K562 (cell line): Measurements from ENCODE around the gene GBF1. TPM values are rescaled to one million over a fixed set of nuclear protein-coding genes. Genes with fewer than 3 reads are reported as not detected.

Source experiments
- ARHGAP35 ChIP-seq: fragments of 450-650 bp; IDR thresholded peaks from 2 replicates; pipeline ENCODE4 v1.6.1; 2018; ENCODE audit not compliant: partially characterized antibody
- MCM5 ChIP-seq: fragments of 450-650 bp; IDR thresholded peaks from 2 replicates; pipeline ENCODE4 v1.6.1; 2016; ENCODE audit warnings: low read depth
- NONO ChIP-seq, 2 experiments: fragments of 200-400 bp in 1 of 2; fragments of 450-650 bp in 1 of 2; formaldehyde crosslinking in 1 of 2; IDR thresholded peaks; 2 replicates each; pipeline ENCODE4 v1.6.1; 2017; ENCODE audit warnings: low read depth in 2 of 2, mild to moderate bottlenecking in 2 of 2, moderate library complexity in 2 of 2, low read length in 1 of 2
- SP1 ChIP-seq: sonication (generic); formaldehyde crosslinking; IDR thresholded peaks from 2 replicates; pipeline ENCODE4 v1.8.1; 2022; ENCODE audit warnings: mild to moderate bottlenecking, missing genetic modification reagents
- TBP ChIP-seq: optimal IDR thresholded peaks from 2 replicates; pipeline ENCODE3; 2011; ENCODE audit warnings: low read depth, low read length, improper control_type of control experiment
- ZC3H11A ChIP-seq: IDR thresholded peaks from 2 replicates; pipeline ENCODE4 v1.6.1; 2012; ENCODE audit warnings: low read depth, low read length, improper control_type of control experiment
- ZKSCAN1 ChIP-seq: fragments of 150-350 bp; IDR thresholded peaks from 2 replicates; pipeline ENCODE4 v1.6.1; 2016; ENCODE audit warnings: low read depth, low read length
- polyA plus RNA-seq, 8 experiments: library from polyadenylated mRNA; depleted of rRNA in 4 of 8; stranded (reverse) in 5 of 8; unstranded in 3 of 8; fragments of >200 nt; fragmentation: Nextera tagmentation in 2 of 8; fragmentation: Illumina TruSeq in 1 of 8; extraction: Ambion mirVana in 2 of 8; extraction: Trizol in 1 of 8; gene quantifications; 2 replicates each; pipeline versions ENCODE4 v1.2.1 to v1.2.3, GENCODE V29; 2011 to 2014; ENCODE audit warnings: inconsistent platforms in 1 of 8, missing spikeins in 1 of 8
- total RNA-seq, 7 experiments: library from RNA; depleted of rRNA in 6 of 7; stranded (reverse); fragments of >200 nt in 6 of 7; fragmentation: Illumina TruSeq in 2 of 7; extraction: Trizol in 2 of 7; gene quantifications; 2 replicates each; pipeline versions ENCODE4 v1.2.1 to v1.2.3, GENCODE V29; 2011 to 2021; ENCODE audit warnings: low replicate concordance in 1 of 7
- TF ChIP-seq, protein P1 (sequence below): fragments of 450-650 bp; IDR thresholded peaks from 2 replicates; pipeline ENCODE4 v1.6.1; 2016; ENCODE audit warnings: low read depth
- TF ChIP-seq, protein P2 (sequence below), 2 experiments: fragments of 450-650 bp in 1 of 2; IDR thresholded peaks; 2 replicates each; pipeline ENCODE4 v1.6.1; 2011 to 2017; ENCODE audit warnings: low read depth in 2 of 2, antibody characterized with exemption in 1 of 2, borderline replicate concordance in 1 of 2, low read length in 1 of 2, mild to moderate bottlenecking in 1 of 2, mixed read lengths in 1 of 2; ENCODE audit not compliant: control insufficient read depth in 1 of 2
- TF ChIP-seq, protein P3 (sequence below): fragments of 250-450 bp; sonication (Bioruptor Pico); IDR thresholded peaks from 2 replicates; pipeline ENCODE4 v1.5.0; 2020; ENCODE audit warnings: mild to moderate bottlenecking, borderline replicate concordance

GBF1 gene
- total and polyA plus RNA-seq, 9 of the 15 experiments (the other 6 are each of a cell fraction or from before 2014, with no cell fraction given): 0.69 to 28.0 (median 10.3) TPM

DNA sequence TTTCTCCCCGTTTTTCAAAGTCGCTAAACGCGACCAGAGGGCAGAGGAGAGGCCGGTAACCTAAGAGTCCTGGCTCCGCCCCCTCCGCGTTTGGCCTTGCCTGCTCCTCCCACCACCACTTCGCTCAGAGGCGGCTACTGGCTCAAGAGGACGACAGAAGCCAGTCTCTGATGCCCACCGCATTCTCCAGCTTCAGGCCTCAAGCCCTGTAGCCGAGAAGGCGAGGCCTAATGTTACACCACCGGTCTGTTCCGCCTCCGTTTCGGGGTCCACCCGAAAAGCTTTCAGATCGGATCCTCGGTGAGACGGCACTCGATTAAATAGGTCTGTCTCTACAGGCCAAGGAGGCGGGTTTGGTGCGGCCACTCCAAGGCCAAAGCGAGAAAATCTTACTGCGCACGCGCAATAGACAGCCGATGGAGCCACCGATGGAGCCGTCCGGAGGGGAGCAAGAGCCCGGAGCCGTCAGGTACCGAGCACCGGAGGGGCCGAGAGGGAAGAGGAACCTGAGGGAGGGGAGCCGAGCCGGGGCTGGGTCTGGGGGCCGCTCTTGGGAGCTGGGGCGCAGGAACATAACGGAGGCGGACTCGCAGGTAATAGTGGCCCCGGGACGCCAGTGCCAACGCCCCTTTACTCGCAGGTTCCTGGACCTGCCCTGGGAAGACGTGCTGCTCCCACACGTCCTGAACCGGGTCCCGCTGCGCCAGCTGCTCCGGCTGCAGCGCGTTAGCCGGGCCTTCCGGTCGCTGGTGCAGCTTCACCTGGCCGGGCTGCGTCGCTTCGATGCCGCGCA, 175.6 kb downstream of the GBF1 start, which contains the start of gene FBXL15 (continued):
- TF ChIP-seq, protein P1, sequence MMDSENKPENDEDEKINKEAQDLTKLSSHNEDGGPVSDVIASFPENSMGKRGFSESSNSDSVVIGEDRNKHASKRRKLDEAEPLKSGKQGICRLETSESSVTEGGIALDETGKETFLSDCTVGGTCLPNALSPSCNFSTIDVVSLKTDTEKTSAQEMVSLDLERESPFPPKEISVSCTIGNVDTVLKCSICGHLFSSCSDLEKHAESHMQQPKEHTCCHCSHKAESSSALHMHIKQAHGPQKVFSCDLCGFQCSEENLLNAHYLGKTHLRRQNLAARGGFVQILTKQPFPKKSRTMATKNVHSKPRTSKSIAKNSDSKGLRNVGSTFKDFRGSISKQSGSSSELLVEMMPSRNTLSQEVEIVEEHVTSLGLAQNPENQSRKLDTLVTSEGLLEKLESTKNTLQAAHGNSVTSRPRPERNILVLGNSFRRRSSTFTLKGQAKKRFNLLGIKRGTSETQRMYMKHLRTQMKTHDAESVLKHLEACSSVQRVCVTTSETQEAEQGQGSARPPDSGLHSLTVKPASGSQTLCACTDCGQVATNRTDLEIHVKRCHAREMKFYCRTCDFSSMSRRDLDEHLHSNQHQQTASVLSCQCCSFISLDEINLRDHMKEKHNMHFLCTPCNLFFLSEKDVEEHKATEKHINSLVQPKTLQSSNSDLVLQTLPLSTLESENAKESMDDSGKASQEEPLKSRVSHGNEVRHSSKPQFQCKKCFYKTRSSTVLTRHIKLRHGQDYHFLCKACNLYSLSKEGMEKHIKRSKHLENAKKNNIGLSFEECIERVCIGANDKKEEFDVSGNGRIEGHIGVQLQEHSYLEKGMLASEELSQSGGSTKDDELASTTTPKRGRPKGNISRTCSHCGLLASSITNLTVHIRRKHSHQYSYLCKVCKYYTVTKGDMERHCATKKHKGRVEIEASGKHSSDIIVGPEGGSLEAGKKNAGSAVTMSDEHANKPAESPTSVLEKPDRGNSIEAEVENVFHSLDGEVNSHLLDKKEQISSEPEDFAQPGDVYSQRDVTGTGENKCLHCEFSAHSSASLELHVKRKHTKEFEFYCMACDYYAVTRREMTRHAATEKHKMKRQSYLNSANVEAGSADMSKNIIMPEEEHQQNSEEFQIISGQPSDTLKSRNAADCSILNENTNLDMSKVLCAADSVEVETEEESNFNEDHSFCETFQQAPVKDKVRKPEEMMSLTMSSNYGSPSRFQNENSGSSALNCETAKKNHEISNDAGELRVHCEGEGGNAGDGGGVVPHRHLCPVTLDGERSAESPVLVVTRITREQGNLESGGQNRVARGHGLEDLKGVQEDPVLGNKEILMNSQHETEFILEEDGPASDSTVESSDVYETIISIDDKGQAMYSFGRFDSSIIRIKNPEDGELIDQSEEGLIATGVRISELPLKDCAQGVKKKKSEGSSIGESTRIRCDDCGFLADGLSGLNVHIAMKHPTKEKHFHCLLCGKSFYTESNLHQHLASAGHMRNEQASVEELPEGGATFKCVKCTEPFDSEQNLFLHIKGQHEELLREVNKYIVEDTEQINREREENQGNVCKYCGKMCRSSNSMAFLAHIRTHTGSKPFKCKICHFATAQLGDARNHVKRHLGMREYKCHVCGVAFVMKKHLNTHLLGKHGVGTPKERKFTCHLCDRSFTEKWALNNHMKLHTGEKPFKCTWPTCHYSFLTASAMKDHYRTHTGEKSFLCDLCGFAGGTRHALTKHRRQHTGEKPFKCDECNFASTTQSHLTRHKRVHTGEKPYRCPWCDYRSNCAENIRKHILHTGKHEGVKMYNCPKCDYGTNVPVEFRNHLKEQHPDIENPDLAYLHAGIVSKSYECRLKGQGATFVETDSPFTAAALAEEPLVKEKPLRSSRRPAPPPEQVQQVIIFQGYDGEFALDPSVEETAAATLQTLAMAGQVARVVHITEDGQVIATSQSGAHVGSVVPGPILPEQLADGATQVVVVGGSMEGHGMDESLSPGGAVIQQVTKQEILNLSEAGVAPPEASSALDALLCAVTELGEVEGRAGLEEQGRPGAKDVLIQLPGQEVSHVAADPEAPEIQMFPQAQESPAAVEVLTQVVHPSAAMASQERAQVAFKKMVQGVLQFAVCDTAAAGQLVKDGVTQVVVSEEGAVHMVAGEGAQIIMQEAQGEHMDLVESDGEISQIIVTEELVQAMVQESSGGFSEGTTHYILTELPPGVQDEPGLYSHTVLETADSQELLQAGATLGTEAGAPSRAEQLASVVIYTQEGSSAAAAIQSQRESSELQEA: no peak; the same call in 1 of the 2 replicates
- TF ChIP-seq, protein P2, sequence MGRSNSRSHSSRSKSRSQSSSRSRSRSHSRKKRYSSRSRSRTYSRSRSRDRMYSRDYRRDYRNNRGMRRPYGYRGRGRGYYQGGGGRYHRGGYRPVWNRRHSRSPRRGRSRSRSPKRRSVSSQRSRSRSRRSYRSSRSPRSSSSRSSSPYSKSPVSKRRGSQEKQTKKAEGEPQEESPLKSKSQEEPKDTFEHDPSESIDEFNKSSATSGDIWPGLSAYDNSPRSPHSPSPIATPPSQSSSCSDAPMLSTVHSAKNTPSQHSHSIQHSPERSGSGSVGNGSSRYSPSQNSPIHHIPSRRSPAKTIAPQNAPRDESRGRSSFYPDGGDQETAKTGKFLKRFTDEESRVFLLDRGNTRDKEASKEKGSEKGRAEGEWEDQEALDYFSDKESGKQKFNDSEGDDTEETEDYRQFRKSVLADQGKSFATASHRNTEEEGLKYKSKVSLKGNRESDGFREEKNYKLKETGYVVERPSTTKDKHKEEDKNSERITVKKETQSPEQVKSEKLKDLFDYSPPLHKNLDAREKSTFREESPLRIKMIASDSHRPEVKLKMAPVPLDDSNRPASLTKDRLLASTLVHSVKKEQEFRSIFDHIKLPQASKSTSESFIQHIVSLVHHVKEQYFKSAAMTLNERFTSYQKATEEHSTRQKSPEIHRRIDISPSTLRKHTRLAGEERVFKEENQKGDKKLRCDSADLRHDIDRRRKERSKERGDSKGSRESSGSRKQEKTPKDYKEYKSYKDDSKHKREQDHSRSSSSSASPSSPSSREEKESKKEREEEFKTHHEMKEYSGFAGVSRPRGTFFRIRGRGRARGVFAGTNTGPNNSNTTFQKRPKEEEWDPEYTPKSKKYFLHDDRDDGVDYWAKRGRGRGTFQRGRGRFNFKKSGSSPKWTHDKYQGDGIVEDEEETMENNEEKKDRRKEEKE (IDR thresholded peaks at IDR 0.05; ENCODE audit: borderline replicate concordance in 1 of 2, control insufficient read depth in 1 of 2, low read depth in 2 of 2, low read length in 1 of 2): peak in 1 of 2 experiments; percentile 79; a peak in 1 of 4 replicates
- no peak for TF ChIP-seq ZKSCAN1
- peak; percentile 81 for TF ChIP-seq SP1
- TF ChIP-seq TBP: peak; percentile 64
- TF ChIP-seq ARHGAP35: no peak
- TF ChIP-seq ZC3H11A: no peak
- TF ChIP-seq MCM5: no peak
- no peak for TF ChIP-seq NONO (IDR thresholded peaks at IDR 0.05; ENCODE audit: low read depth in 2 of 2, low read length in 1 of 2)
- TF ChIP-seq, protein P3, sequence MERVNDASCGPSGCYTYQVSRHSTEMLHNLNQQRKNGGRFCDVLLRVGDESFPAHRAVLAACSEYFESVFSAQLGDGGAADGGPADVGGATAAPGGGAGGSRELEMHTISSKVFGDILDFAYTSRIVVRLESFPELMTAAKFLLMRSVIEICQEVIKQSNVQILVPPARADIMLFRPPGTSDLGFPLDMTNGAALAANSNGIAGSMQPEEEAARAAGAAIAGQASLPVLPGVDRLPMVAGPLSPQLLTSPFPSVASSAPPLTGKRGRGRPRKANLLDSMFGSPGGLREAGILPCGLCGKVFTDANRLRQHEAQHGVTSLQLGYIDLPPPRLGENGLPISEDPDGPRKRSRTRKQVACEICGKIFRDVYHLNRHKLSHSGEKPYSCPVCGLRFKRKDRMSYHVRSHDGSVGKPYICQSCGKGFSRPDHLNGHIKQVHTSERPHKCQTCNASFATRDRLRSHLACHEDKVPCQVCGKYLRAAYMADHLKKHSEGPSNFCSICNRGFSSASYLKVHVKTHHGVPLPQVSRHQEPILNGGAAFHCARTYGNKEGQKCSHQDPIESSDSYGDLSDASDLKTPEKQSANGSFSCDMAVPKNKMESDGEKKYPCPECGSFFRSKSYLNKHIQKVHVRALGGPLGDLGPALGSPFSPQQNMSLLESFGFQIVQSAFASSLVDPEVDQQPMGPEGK (CRISPR knock-in tag): no peak
